Fibroblast of skin of scalp (primary cell): ENCODE results near the gene IGF2R.

ENCODE experiments used
- DNase-seq: peaks from one replicate; pipeline ENCODE4 v3.0.0-alpha.2; 2013

The IGF2R gene

DNA sequence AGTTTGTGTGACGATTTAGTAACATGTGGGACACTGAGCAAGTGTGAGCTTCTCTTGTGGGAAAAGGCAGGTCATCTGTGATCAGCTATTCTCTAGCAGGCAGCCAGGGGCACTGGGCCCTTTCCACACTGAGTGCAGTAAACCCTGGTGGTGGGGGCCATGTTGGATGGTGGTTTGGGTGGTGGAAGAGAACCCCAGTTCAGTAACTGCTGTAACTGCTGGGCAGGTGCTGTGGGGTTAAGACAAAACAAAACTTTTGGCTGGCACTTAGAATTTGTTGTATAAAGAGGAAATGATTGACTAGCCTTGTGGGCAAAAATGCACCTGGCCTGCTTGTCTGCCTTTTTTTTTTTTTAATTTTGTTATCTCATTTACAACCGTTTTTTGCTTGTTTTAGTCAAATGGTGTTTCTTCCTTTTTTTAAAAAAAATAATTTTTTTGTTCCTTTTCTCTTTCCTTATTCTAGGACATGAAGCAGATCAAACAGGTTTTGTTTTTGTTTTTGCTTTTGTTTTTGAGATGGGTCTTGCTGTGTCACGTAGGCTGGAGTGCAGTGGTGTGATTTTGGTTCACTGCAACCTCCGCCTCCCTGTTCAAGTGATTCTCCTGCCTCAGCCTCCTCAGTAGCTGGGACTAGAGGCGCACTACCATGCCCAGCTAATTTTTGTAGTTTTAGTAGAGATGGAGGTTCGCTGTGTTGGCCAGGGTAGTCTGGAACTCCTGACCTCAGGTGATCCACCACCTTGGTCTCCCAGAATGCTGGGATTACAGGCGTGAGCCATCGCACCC is 59.8 kb downstream of the IGF2R start:
- no peak for DNase-seq

DNA sequence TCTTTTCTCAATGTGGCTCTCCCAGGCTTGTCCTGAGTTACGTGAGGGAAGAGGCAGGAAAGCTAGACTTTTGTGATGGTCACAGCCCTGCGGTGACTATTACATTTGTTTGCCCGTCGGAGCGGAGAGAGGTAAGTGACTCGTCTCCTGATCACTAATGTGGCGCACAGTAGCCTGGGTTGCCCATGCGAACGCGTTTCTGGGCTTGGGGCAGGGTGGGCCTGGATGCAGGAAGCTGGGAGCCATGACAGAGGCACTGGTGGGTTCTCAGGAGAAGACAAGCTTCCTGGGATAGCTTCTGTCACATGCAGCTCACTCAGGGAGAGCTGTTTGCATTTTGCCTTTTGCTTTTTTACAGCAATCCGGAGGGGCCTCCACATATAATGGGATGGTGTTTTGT is 60.6 kb downstream of the IGF2R start:
- no peak for DNase-seq

DNA sequence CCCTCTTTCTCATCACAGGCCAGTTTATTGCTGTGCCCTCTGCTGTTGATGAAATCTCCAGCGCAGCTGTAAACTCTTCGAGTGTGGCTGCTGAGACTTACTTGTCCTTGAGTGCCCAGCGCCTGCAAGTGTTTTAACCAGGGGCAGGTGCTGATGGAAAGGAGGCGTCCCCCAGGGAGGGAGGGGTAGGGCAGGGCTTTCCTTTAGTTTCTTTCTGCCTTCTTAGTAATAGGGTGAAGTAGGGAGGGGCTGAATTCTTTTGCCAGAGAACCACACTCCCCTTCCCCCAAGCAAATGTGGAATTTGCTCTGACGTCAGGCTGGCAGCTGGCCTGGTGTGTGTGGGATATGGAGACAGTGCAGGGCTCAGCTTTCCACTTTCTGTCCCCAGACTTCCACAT is 61.2 kb downstream of the IGF2R start:
- peak; percentile 97 for DNase-seq

DNA sequence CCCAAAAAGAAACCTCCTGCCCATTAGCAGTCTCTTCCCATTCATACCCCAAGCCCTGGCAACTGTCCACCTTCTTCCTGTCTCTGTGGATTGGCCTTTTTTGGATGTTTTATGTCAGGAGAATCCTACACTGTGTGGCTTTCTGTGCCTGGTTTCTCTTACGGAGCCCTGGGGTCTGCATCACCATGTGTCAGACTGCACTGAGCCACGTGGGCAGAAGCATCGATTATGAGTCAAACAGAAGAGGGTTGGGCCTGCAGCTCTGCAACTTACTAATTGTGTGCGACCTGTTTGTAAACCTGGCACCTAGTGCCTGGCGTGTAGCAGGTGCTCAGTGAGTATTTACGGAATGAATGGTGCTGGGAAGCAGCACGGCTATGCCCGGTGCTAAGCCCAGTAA is 62.6 kb downstream of the IGF2R start:
- peak; percentile 19 for DNase-seq

DNA sequence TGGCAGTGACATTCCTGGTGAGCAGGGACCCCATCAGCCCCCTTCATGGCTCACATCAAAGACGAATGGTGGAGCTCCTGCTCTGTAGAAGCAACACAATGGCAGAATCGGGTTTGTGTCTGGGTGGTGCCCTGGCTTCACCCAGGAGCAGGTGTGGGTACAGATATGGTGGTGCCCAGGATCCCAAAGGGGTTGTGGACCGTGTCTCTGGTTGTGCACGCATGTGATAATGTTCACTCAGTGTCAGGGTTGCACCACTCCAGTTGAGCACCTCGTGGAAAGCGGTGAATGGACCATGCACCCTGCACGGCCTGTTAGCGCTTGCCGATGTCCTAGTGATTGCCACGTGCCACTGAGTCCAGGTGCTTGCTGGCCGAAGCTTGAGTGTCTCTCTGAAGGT is 63.0 kb downstream of the IGF2R start:
- no peak for DNase-seq

DNA sequence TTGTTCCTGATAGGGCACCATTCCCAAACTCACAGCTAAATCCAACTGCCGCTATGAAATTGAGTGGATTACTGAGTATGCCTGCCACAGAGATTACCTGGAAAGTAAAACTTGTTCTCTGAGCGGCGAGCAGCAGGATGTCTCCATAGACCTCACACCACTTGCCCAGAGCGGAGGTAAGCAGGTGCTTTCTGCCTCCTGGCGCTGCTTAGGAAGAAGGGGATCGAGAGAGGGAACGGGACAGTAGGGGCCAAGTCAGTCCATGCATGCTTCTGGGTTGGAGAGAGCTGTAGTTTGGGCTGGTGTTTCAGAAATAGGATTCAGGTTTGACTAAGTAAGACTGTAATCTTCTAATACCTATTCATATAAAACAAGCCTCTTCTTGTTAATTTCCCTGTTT is 63.7 kb downstream of the IGF2R start:
- no peak for DNase-seq

DNA sequence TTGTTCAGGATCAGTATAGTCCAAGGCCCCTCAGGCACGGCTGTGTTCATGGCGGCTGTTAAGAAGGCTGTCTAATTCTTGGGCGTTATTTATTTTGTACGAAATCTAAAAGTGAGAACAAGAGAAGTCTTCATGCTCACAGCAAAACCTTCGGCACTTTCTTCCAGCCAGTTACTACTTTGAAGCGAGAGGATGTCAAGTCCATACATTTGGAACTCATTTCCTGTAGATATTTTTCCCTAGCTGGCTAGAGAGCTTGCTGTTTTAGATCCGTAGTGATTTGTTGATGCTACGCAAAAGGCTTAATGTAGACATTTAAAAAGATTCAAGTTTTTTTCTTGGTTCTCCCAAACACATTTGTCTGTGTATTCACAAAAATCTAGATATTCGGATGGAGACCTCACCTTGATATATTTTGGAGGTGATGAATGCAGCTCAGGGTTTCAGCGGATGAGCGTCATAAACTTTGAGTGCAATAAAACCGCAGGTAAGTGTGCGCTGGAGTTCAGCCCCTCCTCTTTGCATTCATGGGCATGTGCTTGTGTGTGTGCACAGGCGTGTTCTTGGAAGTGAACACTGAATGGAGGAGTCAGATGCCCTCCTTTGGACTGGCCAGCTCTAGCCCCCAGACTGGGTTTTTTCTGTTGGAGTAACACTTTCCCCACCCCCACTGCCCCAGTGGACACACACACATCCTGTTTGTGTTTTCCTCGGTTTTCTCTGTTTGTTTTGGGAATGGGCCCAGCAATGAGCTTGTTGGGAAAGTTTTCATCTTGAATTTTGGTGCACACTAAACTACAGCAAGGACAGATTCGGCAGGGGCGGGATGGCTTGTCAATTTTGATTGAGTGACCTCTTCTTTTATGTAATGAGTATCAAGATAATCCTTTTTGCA is 65.4 kb downstream of the IGF2R start:
- DNase-seq: no peak

DNA sequence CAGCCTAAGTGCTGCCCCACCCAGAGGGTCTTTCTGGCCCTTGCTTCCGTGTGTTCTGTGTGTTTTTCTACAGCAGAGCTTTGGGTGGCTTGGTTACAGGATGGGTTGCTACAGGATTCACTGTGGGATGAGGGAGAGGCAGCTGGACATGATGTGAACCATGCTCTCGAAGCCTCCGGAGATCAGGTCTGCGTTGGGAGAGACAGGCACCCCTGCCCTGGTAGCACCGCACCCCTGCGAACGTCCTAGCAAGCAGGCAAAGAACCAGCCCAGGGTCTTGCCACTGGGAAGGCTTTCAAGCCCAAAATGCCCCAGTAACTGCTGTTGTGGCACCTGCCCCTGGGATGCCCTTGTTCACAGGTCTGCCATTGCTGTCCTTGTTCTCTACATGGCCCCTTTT is 66.4 kb downstream of the IGF2R start:
- DNase-seq: no peak

DNA sequence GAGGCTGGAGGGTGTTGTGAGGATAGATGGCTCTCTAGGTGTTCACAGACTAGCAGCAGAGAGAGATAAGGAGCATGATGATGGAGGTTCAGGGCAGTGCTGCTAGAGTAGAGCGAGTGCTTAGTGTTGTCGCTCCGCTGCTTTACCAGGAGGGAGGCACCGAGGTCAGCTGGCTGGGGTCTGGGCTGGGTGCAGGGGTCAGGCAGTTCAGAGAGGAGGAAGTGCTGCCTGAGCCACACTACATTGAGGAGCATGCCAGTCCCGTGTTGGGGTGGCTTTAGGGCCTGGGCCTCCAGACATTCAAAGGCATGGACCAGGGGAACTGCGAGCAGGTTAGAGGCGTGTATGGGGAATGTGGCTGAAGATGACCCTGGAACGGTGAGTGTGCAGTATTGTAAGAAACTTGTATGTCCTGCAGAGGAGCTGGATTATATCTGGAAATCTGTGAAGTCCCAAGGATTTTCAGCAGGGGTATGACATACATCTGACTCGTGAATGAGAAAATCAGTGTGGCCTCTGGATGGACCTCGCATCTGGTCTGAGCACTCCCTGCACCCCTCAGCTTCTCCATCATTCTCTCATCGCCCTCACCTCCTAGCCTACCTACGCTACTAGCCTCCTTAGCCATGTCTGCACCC is 66.9 kb downstream of the IGF2R start:
- no peak for DNase-seq

DNA sequence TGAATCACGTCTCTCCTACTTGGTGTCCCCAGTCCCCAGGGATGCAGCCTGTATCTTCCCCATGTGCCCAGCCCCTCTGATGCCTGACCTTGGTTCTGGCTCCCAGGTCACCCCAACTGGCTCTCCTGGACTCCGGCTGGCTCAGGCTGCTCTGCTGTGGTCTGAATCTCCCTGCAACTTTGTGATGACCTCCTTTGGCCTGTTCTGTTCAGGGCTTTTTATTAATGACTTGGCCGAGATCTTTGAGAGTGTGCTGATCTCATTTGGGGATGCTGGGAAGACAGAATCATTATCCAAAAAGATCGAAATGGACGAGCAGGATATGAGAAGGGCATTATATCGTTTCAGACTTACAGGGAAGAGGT is 67.4 kb downstream of the IGF2R start:
- DNase-seq: no peak

DNA sequence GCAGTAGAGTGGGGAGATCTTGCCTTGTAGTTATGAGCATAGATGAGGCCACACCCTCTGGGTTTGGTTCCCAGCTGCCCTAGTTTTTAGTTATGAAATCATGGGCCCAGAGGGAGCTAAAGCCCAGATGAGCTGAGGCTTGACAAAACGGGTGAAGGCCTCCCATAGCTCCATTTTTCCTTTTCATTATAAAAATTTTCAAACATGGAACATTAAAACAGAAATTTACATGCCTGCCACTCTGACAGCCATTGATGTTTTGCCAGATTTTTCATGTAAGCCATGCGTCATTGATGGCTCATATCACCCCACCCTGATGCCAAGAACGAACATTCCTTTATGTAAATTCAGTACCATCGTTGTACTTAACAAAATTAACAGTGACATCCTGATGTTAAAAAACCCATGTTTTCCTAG is 67.9 kb downstream of the IGF2R start:
- peak; percentile 74 for DNase-seq

DNA sequence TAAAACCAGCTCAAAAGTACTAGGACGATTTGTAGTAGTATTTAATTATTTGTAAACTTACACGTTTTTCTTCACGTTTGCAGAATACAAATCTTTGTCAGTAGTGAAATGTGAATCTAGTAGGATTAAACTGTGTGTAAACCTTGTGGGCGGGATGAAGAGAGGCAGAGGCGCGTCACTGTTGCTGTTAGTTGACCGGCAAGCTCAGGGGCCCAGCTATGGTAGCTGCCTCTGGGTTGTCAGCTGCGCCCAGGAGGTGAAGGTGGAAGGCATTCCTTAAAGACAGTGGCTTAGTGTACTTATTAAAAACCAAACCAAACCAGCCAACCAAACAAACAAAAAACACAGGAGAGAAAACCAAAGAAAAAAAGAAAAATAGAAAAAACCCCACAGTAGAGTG is 69.6 kb downstream of the IGF2R start:
- no peak for DNase-seq

DNA sequence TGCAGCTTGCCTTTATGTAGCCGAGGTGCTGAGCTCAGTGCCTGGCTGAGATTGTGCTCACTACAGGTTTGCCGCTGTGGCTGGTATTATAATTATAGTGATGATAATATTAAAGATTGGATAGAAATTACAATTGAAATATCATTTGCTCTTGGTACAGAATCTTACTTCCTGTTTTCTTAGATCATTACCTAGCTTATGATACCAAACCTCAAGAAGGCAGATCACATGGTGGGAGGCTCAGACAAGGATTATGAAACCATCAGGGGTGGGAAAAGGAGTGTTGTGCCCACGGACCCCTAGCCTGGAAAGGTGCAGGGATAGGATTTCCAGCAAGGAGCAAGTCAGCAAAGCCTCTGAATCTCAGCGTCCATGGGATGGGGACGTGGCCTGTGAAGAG is 70.6 kb downstream of the IGF2R start:
- DNase-seq: no peak

DNA sequence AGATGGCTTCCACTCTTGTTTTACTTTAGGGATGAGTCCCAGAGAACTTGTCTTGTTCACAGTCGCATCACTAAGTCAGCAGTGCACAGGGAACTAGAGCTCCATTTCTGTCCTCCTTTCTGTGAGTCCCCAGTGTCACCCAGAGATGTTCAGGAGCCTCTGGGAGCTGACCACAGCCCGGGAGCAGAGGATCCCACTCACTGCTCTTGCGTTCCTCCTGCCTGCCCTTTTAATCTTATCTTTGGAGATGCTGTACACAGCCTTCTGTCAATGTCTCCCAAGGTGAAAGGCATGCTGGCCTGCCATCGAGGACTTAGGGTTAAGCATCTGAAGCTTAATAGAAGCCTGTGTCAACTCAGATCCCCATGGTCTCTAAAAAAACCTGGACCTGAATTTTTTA is 71.2 kb downstream of the IGF2R start:
- DNase-seq: no peak

DNA sequence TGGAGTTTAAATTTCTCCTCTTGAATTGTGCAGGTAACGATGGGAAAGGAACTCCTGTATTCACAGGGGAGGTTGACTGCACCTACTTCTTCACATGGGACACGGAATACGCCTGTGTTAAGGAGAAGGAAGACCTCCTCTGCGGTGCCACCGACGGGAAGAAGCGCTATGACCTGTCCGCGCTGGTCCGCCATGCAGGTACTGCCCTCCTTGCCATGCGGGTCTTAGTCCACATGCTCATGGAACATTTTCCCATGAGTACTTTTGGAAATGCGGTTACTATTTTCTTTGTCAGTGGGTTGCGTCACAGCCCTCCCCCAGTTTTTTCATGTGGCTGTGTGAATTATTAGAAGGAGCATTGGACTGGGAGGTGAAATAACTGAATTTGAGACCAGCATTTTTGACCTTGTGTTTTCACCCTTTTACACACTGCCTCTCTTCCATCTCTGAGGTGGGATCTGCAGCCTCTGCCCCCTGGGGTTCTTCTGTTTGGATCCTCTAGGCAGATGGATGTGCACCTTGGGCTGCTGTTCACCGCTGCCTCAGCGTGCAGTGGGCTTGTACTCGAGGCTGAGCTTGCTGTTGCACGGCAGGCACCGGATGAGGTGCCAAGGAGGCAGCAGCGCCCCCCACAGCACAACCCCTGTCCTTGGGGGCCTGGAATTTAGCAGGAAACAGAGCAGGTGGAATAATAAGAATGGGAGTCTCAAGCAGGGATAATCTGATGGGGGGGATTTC is 71.8 kb downstream of the IGF2R start:
- DNase-seq: no peak

DNA sequence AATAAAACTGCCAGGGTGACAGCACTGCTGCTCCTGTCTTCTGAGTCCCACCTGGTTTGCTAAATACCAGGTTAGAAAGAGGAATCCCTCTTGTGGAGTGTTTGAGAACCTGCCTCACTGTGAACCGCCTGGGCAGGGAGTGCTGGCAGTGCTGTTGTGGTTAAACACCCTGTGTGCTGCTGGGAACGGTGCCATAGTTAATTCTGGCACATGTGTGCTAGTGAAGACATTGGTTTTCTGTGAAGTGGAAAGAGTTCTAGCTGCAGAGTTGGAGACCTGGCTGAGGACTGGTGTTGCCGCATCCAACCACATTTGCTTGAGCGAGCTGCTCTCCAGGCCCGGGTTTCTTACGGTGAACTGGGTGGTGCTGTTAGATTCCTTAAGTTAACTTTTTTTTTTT is 72.7 kb downstream of the IGF2R start:
- peak; percentile 76 for DNase-seq

DNA sequence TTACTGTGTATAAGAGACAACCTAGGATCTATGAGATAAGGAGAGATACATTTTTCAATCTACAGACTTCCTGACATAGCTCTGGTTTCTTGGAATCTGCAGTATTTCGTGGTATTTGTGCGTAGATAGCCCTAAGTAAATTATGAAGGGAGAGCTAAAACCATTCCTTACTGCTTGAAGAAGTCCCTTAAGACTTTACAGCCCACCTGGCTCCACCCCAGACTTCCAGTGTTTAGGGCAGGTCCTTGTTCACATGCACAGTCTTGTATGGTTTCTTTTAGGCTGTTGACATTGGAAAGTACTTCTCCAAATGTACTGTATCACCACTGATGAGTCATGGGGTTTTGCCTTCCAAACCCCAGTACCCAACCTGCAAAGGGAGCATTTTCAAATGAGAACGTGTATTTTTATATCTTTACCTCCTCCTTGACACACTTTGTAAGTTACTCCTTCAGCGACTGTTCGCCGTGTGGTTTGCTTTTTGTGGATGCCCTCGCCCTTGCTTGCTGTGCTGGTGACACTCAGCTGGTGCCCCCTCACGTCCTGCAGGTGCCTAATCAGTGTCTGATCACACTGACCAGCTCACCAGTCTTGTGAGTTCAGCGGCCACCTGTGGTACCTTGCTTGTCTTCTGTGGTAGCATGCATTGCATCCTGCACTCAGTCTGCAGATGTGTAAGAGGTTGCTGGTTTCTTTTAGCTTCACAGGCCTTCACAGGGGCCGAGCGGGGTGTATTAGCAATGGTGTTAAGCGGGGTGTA is 73.3 kb downstream of the IGF2R start:
- DNase-seq: peak; percentile 38

DNA sequence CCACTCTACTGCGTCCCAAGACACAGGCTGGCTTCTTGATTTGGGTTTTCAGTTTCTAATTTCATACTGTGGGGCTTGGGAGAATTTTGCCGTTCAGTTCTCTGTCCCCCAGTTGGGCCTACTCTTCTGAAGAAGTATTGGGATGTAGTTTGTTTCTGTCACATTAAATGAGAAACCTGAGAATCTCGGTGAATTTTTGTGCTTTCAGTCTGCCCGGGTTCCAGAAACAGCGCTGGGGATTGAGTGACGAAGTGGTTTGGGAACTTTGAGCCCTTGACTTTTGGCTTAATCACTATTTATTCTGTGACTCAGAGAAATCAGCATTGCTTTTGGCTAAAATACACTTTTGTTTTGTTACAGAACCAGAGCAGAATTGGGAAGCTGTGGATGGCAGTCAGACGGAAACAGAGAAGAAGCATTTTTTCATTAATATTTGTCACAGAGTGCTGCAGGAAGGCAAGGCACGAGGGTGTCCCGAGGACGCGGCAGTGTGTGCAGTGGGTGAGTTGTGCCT is 74.0 kb downstream of the IGF2R start:
- DNase-seq: peak; percentile 47

DNA sequence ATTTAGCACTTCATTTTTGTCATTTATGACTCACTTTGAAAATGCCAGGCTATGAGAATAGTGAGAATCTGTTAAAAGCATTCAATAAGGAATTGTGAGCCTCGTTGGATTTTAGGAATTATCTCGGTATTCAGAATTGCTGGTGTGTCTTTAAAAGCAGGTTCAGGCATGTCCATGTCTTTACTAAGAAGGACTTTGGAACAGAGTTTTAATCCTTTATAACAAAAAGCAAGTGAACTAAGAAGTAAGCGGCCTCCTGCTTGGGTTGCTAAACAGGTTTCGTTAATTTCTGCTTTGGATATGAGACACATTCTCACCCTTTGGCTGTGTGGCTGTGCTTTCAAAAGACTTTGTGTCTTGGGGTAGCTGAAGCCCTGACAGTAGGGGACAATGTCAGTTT is 74.9 kb downstream of the IGF2R start:
- DNase-seq: no peak

DNA sequence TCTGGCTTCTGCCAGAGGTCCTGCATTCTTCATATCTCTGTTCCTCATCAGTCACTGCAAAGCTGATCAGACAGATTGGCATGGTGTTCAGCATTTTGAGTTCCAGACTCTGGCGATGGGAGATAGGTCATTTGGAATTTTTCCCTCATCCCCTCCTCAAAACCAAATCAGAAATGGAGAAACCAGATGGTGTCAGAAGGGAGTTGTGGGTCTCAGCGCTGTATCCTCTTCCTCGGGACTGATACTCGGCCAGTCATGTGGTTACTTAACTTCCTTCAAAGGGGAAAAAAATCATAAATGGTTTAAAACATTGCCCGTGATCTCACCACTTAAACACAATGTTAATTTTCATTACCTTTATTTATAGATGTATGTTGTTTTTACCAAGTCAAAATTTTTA is 75.8 kb downstream of the IGF2R start:
- no peak for DNase-seq

DNA sequence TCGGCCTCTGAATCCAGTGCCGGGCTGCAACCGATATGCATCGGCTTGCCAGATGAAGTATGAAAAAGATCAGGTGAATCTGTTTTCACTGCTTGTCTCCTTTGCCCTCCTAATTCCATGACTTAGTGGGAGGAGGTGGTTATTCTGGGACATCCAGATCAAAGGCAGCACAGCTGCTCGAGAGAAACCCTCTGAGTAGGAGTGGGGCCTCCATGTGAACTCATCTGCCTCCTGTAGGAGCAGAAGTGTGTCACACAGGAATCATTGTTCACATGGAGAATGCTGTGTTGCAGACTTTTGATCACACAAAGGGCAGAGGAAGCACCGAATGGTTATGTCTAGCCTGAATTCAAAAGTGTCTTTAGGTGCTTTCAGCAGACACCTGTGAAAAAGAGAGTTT is 79.6 kb downstream of the IGF2R start:
- no peak for DNase-seq

DNA sequence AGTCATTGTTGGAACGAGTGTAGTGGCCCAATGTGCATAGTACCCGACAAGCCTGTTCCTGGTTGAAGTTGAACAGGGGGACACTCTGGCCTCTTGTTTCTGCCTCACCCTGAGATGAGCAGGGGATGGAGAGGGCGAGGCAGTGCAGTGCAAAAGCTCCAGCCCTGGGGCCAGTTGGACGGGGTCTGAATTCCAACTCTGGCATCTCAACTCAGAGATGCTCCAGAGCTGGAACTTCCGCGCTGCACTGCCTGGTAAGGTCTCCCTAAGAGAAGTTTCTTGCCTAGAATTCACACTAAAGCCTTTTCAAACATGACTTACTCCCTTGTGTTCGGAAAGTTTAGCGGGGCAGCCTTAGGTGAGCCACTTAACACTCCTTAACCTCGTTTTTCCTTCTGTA is 80.5 kb downstream of the IGF2R start:
- DNase-seq: no peak
